A673 (cell line): ENCODE data around the gene TAS1R1. TPM values are rescaled to one million over a fixed set of nuclear protein-coding genes. Genes with fewer than 3 reads are reported as not detected.

ENCODE experiments used
- BruUV-seq: library from RNA; stranded (reverse); fragments of 400-500 nt; replicated peaks from 2 replicates; lab custom pipeline; 2021; lab: Mats Ljungman, UMichigan
- CTCF ChIA-PET: fragments of 300-600 bp; sonication (Branson Sonifier 250); formaldehyde crosslinking; loops from one replicate; lab custom pipeline; 2022; ENCODE audit warnings: antibody characterized with exemption; lab: Charles Lee
- POLR2A ChIA-PET: fragments of 300-600 bp; sonication (Branson Sonifier 250); formaldehyde crosslinking; loops from one replicate; lab custom pipeline; 2022; ENCODE audit warnings: antibody characterized with exemption; ENCODE audit not compliant: low non-redundant PET; lab: Charles Lee
- DNase-seq: peaks from one replicate; pipeline ENCODE4 v3.0.0-alpha.2; 2015; ENCODE audit warnings: low spot score
- H3K27ac ChIP-seq: fragments of 200-600 bp; sonication (generic); 2 replicates; pipeline ENCODE4 v1.5.1; 2016; ENCODE audit warnings: mixed run types, low read depth, mild to moderate bottlenecking, mixed read lengths, antibody characterized with exemption, low read length; ENCODE audit not compliant: poor library complexity, severe bottlenecking
- H3K27me3 ChIP-seq: fragments of 200-600 bp; sonication (generic); replicated peaks from 2 replicates; pipeline ENCODE4 v1.6.1; 2017; ENCODE audit warnings: mixed run types, low read depth, mild to moderate bottlenecking, mixed read lengths, antibody characterized with exemption, low read length; ENCODE audit not compliant: insufficient read depth, poor library complexity
- H3K36me3 ChIP-seq: fragments of 200-600 bp; sonication (generic); 2 replicates; pipeline ENCODE4 v1.6.1; 2016; ENCODE audit warnings: mixed run types, mild to moderate bottlenecking, mixed read lengths, antibody characterized with exemption, low read length; ENCODE audit not compliant: insufficient read depth, poor library complexity, severe bottlenecking
- H3K4me1 ChIP-seq: fragments of 200-600 bp; sonication (generic); 2 replicates; pipeline ENCODE4 v1.6.1; 2017; ENCODE audit warnings: mixed run types, mild to moderate bottlenecking, mixed read lengths, antibody characterized with exemption, low read length; ENCODE audit not compliant: insufficient read depth, poor library complexity, severe bottlenecking
- H3K4me3 ChIP-seq: fragments of 200-600 bp; sonication (generic); 2 replicates; pipeline ENCODE4 v1.5.1; 2016; ENCODE audit warnings: low read depth, mixed run types, mild to moderate bottlenecking, mixed read lengths, low read length; ENCODE audit not compliant: poor library complexity, severe bottlenecking
- H3K9me3 ChIP-seq: fragments of 200-600 bp; sonication (generic); 2 replicates; pipeline ENCODE4 v1.6.1; 2016; ENCODE audit warnings: mixed run types, low read depth, mild to moderate bottlenecking, mixed read lengths, antibody characterized with exemption, low read length; ENCODE audit not compliant: poor library complexity, severe bottlenecking
- CTCF ChIP-seq: fragments of 300-800, 200-600 bp; sonication (generic); conservative IDR thresholded peaks from 2 replicates; pipeline ENCODE4 v1.5.1; 2017; ENCODE audit warnings: low read depth, mild to moderate bottlenecking, antibody characterized with exemption, low read length, moderate library complexity, mixed read lengths
- EZH2 ChIP-seq: fragments of 200-600 bp; sonication (generic); IDR thresholded peaks from 2 replicates; pipeline ENCODE4 v1.6.1; 2017; ENCODE audit warnings: borderline replicate concordance, low read depth, mild to moderate bottlenecking, mixed read lengths, antibody characterized with exemption, low read length; ENCODE audit not compliant: poor library complexity, severe bottlenecking
- intact Hi-C: fragments of 100-400 bp; cut with micrococcal nuclease; formaldehyde crosslinking; loops from one replicate; pipeline ENCODE4 v1.10.0; 2022; ENCODE audit not compliant: unreplicated experiment
- total RNA-seq: library from RNA; stranded (reverse); gene quantifications from 2 replicates; pipeline ENCODE4 v1.2.3, GENCODE V29; 2021

Gene TAS1R1
- total RNA-seq, 1 experiment from 2014 or later: not detected

GRCh38 chr1:6508154-6508815 is 46.8 kb upstream of the TAS1R1 start:
- Histone ChIP-seq H3K27ac (no peak overlapping the region), H3K4me3 (no peak overlapping the region), H3K36me3 (no peaks in the 10 kb centered on the region), H3K27me3 (no peaks in the 10 kb centered on the region), H3K9me3 (no peaks in the 10 kb centered on the region), H3K4me1 (no peaks in the 10 kb centered on the region)
- no peak for DNase-seq
- intact Hi-C loops: no loop called here
- POLR2A ChIA-PET: no interaction called here
- BruUV-seq: no TSS peak
- CTCF ChIA-PET: no interaction called here
- TF ChIP-seq EZH2: no peak
- TF ChIP-seq CTCF: no peak

- CTCF ChIA-PET: no interaction called here
- Histone ChIP-seq H3K27ac (no peak overlapping the region), H3K9me3 (no peaks in the 10 kb centered on the region), H3K36me3 (no peaks in the 10 kb centered on the region), H3K4me3 (no peak overlapping the region), H3K27me3 (no peaks in the 10 kb centered on the region), H3K4me1 (no peaks in the 10 kb centered on the region)
- intact Hi-C loops: no loop called here
- no TSS peak for BruUV-seq
- TF ChIP-seq CTCF: no peak
- no peak for TF ChIP-seq EZH2
- POLR2A ChIA-PET: no interaction called here
- no peak for DNase-seq
Observed at GRCh38 chr1:6508816-6509189, 46.3 kb upstream of the TAS1R1 start.

DNA sequence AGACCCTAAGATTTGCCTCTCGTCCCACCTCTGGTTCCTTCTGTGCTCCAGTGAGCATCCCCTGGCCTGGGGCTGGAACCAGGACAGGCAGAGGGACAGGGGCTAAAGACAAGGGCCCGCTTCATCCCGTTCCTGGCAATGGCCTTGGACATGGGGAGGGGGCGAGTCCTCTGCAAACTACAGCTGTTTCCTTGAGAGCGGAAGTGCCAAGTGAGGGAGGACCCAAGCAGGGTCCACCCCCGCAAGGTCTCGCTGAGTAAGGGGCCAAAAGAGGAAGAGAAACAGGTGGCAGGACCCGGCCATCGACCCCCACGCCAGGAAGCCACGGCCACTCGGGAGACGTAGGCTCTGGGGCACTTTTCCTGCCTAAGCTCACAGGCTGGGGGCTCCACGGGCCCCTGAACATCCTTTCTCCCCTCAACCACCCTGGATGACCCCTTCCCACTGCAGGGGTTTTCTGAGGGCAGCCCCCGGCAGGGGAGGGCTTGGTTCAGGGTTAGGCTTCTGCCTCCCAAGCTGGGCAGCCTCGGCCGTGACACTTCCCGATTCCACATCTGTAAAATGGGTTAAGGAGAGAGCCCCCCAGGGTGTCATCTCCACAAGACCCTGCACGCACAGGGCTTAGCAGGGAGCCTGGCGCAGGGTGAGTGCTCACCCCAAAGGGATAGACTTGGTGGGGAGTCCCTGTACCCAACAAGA is 45.7 kb upstream of the TAS1R1 start:
- CTCF ChIA-PET: no interaction called here

More for the DNA sequence above, 45.7 kb upstream of the TAS1R1 start:
- no peaks in the 10 kb centered on the region for H3K27me3 ChIP-seq
- TF ChIP-seq EZH2: no peak
- TF ChIP-seq CTCF: no peak
- no TSS peak for BruUV-seq
- intact Hi-C loops: no loop called here
- H3K4me1 ChIP-seq: no peaks in the 10 kb centered on the region
- no peak overlapping the region for H3K4me3 ChIP-seq
- H3K36me3 ChIP-seq: no peaks in the 10 kb centered on the region
- DNase-seq: no peak
- no peak overlapping the region for H3K27ac ChIP-seq
- no peaks in the 10 kb centered on the region for H3K9me3 ChIP-seq
- POLR2A ChIA-PET: no interaction called here
